Heart left ventricle (tissue), 13 donors: ENCODE measurements around the gene TEX38.

ENCODE experiments used
- CTCF ChIP-seq, 12 donors: fragments of 200-600 bp; sonication (generic) in 4 of 12; IDR thresholded peaks; one replicate each; pipeline versions ENCODE4 v1.5.0 to v1.8.0; 2018 to 2022; ENCODE audit warnings: antibody characterized with exemption in 12 of 12, mild to moderate bottlenecking in 5 of 12
- POLR2A ChIP-seq, 2 donors: fragments of 450-650 bp; IDR thresholded peaks; one replicate each; pipeline ENCODE4 v1.6.1; 2017; ENCODE audit warnings: antibody characterized with exemption in 2 of 2, mild to moderate bottlenecking in 2 of 2, moderate library complexity in 2 of 2
- donor health status: ischemic (EF 13 %, LVEDD 7.1; RV severe dilation, severe dysfunction).
- donor health status: DM: no; HTN: yes; CAD: no.
- donor health status: DM: no; HTN: no; CAD: no.
- donor health status: ischemic (EF 25% LVEDD 6.9; RV normal size, moderate dysfunction).
- donor health status: ischemic (EF 25% LVEDD 5.7; RV mildly dilated, moderate dysfunction).
- donor health status: ischemic (EF 35%, LVEDD 5.7; RV mildly dilated, moderate dysfunction).
- donor health status: nonischemic (EF 11% LVEDD 7.7; RV severe dilation, severe dysfunction).
- donor health status: DM: yes; HTN: yes; CAD: no.
- donor health status: PGD.
- donor health status: ischemic (EF 29% LVEDD 5.4; RV normal size, mild dysfunction).
- donor health status: nonischemic (EF 23%, LVEDD 6.1; RV moderate dilation, normal function).

DNA sequence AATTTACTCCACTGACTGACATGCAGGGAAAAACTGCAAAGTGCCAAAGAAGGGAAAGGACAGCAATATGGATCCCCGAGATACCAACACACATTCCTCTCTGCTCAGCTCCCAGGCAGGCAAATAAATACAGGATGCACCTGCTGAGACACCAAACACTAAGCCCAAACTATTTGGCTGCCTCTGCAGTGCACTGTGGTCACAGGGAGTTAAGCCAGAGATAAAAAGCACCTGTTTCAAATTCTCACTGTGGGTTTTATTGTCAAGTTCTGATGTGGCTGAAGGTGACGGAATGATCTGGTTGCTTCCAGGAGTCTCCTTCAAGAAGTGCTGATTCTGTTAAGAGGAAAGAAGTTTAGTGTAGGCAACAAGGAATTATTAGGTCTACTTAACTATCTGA lies 17.7 kb downstream of the TEX38 start:
- TF ChIP-seq CTCF (IDR thresholded peaks at IDR 0.05) (no peak), POLR2A (IDR thresholded peaks at IDR 0.05) (no peak)
